Measurements from ENCODE around the gene SMYD5. TPM values are rescaled to one million over a fixed set of nuclear protein-coding genes. Genes with fewer than 3 reads are reported as not detected.
"Not testable (repeated sequence)": the region's sequence is repeated elsewhere in the genome, so short reads cannot be mapped to it uniquely, and the experiment has no call there.

Gene SMYD5
- 10 to 100 TPM; 14.6 to 27.0 (median 14.9) TPM for total RNA-seq

DNA sequence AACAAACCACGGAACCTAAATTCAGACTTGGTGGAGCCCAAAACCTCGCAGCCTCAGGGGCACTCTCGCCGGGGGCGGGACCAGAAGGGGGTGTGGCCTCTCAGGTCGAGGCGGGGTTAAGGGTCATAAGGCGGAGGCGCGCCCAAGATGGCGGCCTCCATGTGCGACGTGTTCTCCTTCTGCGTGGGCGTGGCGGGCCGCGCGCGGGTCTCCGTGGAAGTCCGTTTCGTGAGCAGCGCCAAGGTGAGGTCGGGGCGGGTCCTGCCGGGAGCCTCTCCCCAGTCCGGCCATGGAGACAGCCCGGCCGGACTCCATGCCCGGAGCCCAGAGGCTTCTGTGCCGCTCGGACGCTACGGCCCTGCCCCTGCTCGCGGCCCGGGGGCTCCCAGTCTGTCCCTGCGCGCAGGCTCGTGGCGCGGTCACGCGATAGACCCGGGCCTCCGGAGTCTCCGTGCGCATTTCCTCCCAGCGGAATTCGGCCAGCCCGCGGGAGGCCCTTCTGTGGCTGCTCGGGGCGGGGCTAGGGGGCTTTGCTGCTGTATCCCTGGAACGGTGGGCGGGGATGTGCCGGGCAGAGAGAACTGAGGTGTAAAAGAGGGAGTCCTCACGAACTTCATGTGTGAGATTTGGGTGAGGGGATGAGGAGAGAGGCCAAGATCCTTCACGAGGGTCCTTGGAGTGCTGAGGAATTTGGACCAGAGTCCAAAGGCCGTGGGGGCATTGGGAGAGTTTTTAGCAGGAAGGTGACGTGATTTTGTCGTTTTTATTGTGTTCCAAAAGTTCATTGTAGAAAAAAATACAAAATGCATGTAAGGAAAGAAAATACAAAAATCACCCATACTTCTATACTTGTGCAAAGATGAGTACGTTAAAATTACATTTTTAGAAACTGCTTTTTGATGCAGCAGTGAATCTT lies at the start of gene SMYD5:
Gene SMYD5, plus strand, starts transcription at position 126 of the 916 bp plus-strand sequence. Its CDS starts 22 bp downstream, at position 148.
- TF ChIP-seq, protein P1, sequence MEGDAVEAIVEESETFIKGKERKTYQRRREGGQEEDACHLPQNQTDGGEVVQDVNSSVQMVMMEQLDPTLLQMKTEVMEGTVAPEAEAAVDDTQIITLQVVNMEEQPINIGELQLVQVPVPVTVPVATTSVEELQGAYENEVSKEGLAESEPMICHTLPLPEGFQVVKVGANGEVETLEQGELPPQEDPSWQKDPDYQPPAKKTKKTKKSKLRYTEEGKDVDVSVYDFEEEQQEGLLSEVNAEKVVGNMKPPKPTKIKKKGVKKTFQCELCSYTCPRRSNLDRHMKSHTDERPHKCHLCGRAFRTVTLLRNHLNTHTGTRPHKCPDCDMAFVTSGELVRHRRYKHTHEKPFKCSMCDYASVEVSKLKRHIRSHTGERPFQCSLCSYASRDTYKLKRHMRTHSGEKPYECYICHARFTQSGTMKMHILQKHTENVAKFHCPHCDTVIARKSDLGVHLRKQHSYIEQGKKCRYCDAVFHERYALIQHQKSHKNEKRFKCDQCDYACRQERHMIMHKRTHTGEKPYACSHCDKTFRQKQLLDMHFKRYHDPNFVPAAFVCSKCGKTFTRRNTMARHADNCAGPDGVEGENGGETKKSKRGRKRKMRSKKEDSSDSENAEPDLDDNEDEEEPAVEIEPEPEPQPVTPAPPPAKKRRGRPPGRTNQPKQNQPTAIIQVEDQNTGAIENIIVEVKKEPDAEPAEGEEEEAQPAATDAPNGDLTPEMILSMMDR (IDR thresholded peaks at IDR 0.05): no peak
- ATAC-seq (ENCODE audit: low FRiP score): peak; percentile 92
- peak; percentile 71 for DNase-seq (ENCODE audit: low spot score)

DNA sequence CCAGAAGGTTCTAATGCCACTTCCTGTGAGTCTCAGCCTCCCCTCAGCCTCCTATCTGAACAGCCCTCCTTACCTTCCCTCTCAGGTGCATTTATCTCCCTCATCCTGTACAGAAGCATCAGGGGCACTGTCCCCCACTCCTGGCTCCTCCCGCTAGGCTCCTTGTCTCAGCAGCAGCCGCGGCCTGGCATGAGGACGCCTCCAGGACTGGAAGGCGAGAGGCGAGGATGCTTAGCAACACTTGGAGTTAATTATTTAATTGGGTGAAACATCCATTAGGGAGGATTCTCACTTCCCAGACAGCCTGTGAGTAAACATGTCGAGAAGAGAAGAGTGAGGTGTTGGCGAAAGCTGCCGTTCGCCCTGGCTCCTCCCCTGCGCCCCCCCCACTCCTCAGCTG lies 48.1 kb upstream of the SMYD5 start:
- not testable (repeated sequence) for DNase-seq (ENCODE audit: low spot score); ATAC-seq (ENCODE audit: low FRiP score)

DNA sequence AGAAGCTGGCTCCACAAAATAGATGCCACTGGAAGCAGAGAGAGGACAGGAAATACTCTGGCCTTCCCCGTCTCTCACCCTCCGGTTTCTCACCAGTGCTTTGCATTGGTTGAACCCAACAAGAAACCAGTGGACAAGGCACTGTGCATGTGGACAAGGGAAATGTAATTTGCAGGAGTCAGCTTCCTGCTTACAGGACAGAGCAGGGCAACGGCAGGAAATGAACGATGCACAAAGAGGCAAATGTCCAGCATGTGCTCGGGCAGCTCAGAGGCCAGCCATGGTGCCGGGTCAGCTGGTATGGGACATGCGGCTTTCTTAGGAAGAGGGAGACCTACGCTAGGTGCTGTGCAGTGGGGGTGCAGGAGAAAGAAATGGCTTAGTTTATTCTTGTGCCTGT lies 47.2 kb upstream of the SMYD5 start:
- ATAC-seq (ENCODE audit: low FRiP score); DNase-seq (ENCODE audit: low spot score): not testable (repeated sequence)

DNA sequence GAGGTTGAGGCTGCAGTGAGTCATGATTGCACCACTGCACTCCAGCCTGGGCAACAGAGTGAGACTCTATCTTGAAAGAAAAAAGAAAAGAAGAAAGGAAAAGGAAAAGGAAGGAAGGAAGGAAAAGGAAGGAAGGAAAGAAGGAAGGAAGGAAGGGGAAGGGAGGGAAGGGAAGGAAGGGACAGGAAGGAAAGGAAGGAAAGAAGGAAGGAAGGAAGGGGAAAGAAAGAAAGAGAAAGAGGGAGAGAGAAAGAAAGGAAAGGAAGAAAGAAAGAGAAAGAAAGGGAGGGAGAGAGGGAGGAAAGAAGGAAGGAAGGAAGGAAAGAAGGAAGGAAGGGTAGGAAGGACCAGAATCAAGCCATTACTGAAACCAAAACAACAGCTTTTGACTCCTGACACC lies 45.7 kb upstream of the SMYD5 start:
- not testable (repeated sequence) for DNase-seq (ENCODE audit: low spot score); ATAC-seq (ENCODE audit: low FRiP score)

DNA sequence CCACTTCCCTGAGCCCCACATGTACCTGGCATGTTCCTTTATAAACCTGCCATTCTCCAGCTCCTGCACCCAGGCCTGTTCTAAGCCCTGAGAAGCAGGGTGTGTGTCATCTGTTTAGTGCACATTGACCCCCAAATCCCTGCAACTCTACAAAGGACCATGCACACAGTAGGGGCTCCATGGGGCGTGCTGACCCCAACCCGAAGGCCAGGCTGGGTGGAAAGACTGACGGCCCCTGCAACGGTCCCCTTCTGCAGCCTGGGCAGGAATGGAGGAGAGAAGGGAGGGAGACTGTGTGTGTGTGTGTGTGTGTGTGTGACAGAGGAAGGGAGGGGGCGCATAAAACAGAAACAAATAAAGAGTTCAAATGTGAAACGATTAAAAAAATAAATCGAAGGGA lies 43.7 kb upstream of the SMYD5 start:
- not testable (repeated sequence) for DNase-seq (ENCODE audit: low spot score)

DNA sequence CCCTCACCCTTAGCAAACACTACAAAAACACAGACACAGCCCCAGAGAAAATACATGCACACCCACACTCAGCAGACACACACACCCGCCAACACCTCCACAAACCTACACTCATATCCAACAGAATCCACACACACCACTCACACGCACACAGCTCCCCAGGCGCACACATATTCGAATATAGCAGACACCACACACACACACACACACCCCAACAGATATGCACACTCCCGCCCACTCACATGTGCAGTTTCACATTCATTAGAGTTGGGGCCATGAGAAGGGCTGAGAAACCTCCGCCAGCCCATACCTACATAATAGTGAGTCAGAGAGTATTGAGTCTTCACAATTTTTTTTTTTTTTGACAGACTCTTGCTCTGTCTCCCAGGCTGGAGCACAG lies 41.1 kb upstream of the SMYD5 start:
- DNase-seq (ENCODE audit: low spot score): no peak
- TF ChIP-seq, protein P1 (IDR thresholded peaks at IDR 0.05): no peak
- no peak for ATAC-seq (ENCODE audit: low FRiP score)

More for the DNA sequence above, 43.7 kb upstream of the SMYD5 start:
- not testable (repeated sequence) for ATAC-seq (ENCODE audit: low FRiP score)

DNA sequence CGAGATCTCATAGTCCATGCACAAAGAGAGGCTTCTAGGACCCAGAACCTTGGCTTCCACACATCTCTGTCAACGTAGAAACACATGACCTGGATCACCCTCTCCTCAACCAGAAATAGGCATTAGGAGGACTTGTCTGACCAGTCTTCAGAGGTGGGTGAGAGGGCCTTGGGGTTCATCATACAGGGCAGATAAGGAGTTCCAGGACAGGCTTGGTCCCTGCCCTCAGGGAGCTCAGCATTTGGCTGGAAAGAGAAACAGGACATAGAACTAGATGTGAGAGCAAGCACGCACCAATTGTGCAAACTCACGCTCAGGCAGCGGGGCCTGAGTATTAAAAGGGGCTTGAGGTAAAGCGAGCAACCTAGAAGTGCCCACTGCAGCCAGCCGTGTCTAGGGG lies 40.3 kb upstream of the SMYD5 start:
- TF ChIP-seq, protein P1 (IDR thresholded peaks at IDR 0.05): no peak
- DNase-seq (ENCODE audit: low spot score) (no peak), ATAC-seq (ENCODE audit: low FRiP score) (no peak)

DNA sequence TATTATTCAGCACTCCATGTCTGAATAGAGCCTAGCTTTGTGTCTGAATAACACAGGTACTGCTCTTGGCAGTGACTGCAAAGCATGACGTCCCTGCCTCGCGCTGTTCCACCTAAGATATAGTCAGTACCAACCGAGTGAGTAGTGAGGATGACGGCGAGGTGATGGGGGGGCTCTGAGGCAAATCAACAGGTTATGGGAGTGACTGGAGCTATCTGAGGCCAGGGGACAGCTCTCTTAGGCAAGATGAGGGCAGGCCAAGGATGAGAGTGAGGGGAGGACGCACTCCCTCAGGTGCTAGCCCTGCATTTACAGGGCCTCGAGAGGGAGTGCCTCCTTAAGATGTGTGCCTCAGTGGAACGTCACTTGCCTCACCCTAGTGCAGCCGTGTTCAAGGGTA lies 39.8 kb upstream of the SMYD5 start:
- DNase-seq (ENCODE audit: low spot score) (no peak), ATAC-seq (ENCODE audit: low FRiP score) (no peak)
- TF ChIP-seq, protein P1 (IDR thresholded peaks at IDR 0.05): no peak

DNA sequence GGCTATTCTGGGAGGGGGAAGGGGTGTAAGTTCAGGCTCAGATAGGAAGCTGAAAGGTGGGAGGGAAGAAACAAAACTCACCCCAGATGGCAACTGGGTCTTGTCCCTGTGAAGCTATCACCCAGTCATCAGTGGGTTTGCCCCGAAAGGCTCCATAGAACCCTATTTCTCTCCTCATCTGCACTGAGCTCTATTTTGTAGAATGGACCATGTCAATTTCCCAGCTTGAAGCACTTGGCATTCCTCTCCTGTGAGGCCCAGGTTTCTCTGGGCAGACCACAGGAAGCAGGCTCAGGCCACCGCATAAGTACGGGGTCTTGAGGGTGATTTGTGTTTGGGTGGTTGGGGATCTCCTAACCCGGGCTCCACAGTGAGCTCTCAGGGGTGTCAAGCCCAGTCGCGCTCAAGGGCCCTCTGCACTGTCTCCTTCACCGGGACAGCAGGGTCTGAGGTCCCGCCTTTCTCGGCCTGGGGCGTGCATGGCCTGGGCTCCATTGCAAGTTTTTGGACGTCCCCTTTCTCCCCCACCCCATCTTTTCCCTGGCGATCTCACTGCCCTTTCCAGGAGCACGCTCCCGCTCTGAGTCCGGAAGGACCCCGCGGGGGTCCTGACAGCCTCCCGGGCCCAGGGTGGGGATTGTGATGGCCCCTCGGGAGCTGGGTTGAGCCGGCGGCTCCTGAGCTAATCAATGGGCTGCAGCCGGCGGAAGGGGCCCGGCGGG lies 38.9 kb upstream of the SMYD5 start:
- no peak for DNase-seq (ENCODE audit: low spot score)
- TF ChIP-seq, protein P1 (IDR thresholded peaks at IDR 0.05): no peak
- no peak for ATAC-seq (ENCODE audit: low FRiP score)
